K562 (cell line): ENCODE measurements around the gene PRR29. TPM values are rescaled to one million over a fixed set of nuclear protein-coding genes. Genes with fewer than 3 reads are reported as not detected.
A peak's percentile ranks its signal among the peaks of the same experiment; 100 is the strongest.

ENCODE experiments used
- ATAC-seq: fragments of 200-7000 bp; cut with Tn5 transposase; 3 replicates; pipeline ENCODE4 v1.9.1; 2020; ENCODE audit warnings: moderate library complexity
- BruUV-seq: library from RNA; stranded (reverse); fragments of 400-500 nt; replicated peaks from 2 replicates; lab custom pipeline; 2021; lab: Mats Ljungman, UMichigan
- CTCF ChIA-PET: fragments of 300-600 bp; formaldehyde crosslinking; extraction: SDS; loops from one replicate; lab custom pipeline; 2021; ENCODE audit warnings: low intra/inter-chr PET ratio; lab: Yijun Ruan, JAX
- POLR2A ChIA-PET: fragments of 300-600, 350-650 bp; sonication (Branson Sonifier 250); formaldehyde crosslinking; extraction: SDS; loops from one replicate; lab custom pipeline; 2021; ENCODE audit warnings: antibody characterized with exemption, inconsistent platforms; lab: Yijun Ruan, JAX
- DNase-seq, 4 experiments: peaks; one replicate each; pipeline versions ENCODE4 v3.0.0 to v3.0.0-alpha.2; 2011 to 2018; ENCODE audit warnings: low spot score in 3 of 4, mixed read lengths in 3 of 4; ENCODE audit errors: extremely low read depth in 1 of 4
- FAIRE-seq: peaks from 2 replicates; lab custom pipeline; 2011; peaks lifted over from hg19 to GRCh38; lab: Jason Lieb, UNC
- H2AFZ ChIP-seq: 2 replicates; pipeline ENCODE4 v1.6.0; 2011; ENCODE audit warnings: low read depth, low read length, control low read depth, inconsistent platforms
- H3K27ac ChIP-seq: fragments of 200-600 bp; 3 replicates; pipeline ENCODE4 v1.8.0; 2011; ENCODE audit warnings: low read depth, mild to moderate bottlenecking, control low read depth, inconsistent platforms, low read length, moderate library complexity, mixed read lengths; ENCODE audit errors: extremely low read depth
- H3K27me3 ChIP-seq, 2 experiments: fragments of 300-600 bp in 1 of 2; 2 replicates in 1 of 2; 3 replicates in 1 of 2; pipeline versions ENCODE4 v1.6.0 to v1.8.0; 2011; ENCODE audit warnings: inconsistent platforms in 2 of 2, low read length in 2 of 2, mild to moderate bottlenecking in 1 of 2, mixed read lengths in 1 of 2, moderate library complexity in 1 of 2; ENCODE audit not compliant: control insufficient read depth in 2 of 2, insufficient read depth in 2 of 2
- H3K36me3 ChIP-seq: fragments of 300-600 bp; 3 replicates; pipeline ENCODE4 v1.8.0; 2011; ENCODE audit warnings: mild to moderate bottlenecking, low read length, inconsistent platforms; ENCODE audit not compliant: control insufficient read depth, insufficient read depth
- H3K4me1 ChIP-seq, 2 experiments: fragments of 200-600 bp in 1 of 2; replicated peaks in 1 of 2; 2 replicates in 1 of 2; 3 replicates in 1 of 2; pipeline versions ENCODE4 v1.5.1 to v1.8.0; 2011; ENCODE audit warnings: inconsistent platforms in 2 of 2, low read length in 2 of 2, mild to moderate bottlenecking in 1 of 2, mixed read lengths in 1 of 2, moderate library complexity in 1 of 2; ENCODE audit not compliant: control insufficient read depth in 2 of 2, insufficient read depth in 2 of 2
- H3K4me2 ChIP-seq: 2 replicates; pipeline ENCODE4 v1.6.1; 2011; ENCODE audit warnings: low read length, control low read depth, inconsistent platforms, mixed read lengths; ENCODE audit not compliant: insufficient read depth
- H3K4me3 ChIP-seq: fragments of 200-600 bp; sonication (generic), shearing (Covaris generic); 2 replicates; pipeline ENCODE4 v1.5.1; 2016; ENCODE audit warnings: control low read depth, inconsistent platforms
- H3K79me2 ChIP-seq: fragments of 200-600 bp; 3 replicates; pipeline ENCODE4 v1.8.0; 2011; ENCODE audit warnings: low read length, inconsistent platforms; ENCODE audit not compliant: control insufficient read depth, insufficient read depth
- H3K9ac ChIP-seq, 2 experiments: 2 replicates each; pipeline versions ENCODE4 v1.6.0 to v1.6.1; 2011; ENCODE audit warnings: low read depth in 2 of 2, low read length in 2 of 2, control low read depth in 1 of 2, inconsistent platforms in 1 of 2, mild to moderate bottlenecking in 1 of 2, mixed read lengths in 1 of 2; ENCODE audit not compliant: insufficient read depth in 1 of 2
- H3K9me1 ChIP-seq: one replicate; pipeline ENCODE4 v1.6.0; 2011; ENCODE audit warnings: inconsistent platforms, mild to moderate bottlenecking, low read length, moderate library complexity; ENCODE audit not compliant: control insufficient read depth, insufficient read depth
- H3K9me3 ChIP-seq: replicated peaks from 2 replicates; pipeline ENCODE4 v1.5.1; 2011; ENCODE audit warnings: low read depth, low read length, inconsistent platforms; ENCODE audit not compliant: control insufficient read depth, insufficient read depth
- H4K20me1 ChIP-seq: replicated peaks from 2 replicates; pipeline ENCODE4 v1.6.1; 2011; ENCODE audit warnings: low read length, inconsistent platforms, mixed read lengths; ENCODE audit not compliant: control insufficient read depth, insufficient read depth
- FOSL1 ChIP-seq: fragments of 200-800 bp; sonication (Bioruptor generic); conservative IDR thresholded peaks from 2 replicates; pipeline ENCODE4 v1.6.1; 2016; ENCODE audit warnings: missing genetic modification characterization, missing compliant biosample characterization
- FOXA3 ChIP-seq, 2 experiments: fragments of 450-650 bp in 1 of 2; sonication (generic) in 1 of 2; formaldehyde crosslinking; IDR thresholded peaks in 1 of 2; conservative IDR thresholded peaks in 1 of 2; 2 replicates each; pipeline versions ENCODE4 v1.4.0 to v1.8.0; 2020 to 2022; ENCODE audit warnings: mild to moderate bottlenecking in 2 of 2, missing genetic modification reagents in 1 of 2
- PHB ChIP-seq: fragments of 250-450 bp; sonication (Bioruptor Pico); IDR thresholded peaks from 2 replicates; pipeline ENCODE4 v1.5.0; 2021
- RBM22 ChIP-seq: fragments of 200-400 bp; formaldehyde crosslinking; IDR thresholded peaks from 2 replicates; pipeline ENCODE4 v1.6.1; 2018; ENCODE audit warnings: low read length, low read depth; ENCODE audit not compliant: poor library complexity, severe bottlenecking
- RCOR1 ChIP-seq, 2 experiments: IDR thresholded peaks; 2 replicates each; pipeline ENCODE4 v1.6.1; 2012; ENCODE audit warnings: low read depth in 2 of 2, low read length in 2 of 2, borderline replicate concordance in 1 of 2, improper control_type of control experiment in 1 of 2
- SLC30A9 ChIP-seq: fragments of 250-450 bp; sonication (Bioruptor Pico); IDR thresholded peaks from 2 replicates; pipeline ENCODE4 v1.8.0; 2022; ENCODE audit warnings: mild to moderate bottlenecking, moderate library complexity
- ZBTB17 ChIP-seq: fragments of 450-650 bp; formaldehyde crosslinking; IDR thresholded peaks from 2 replicates; pipeline ENCODE4 v1.4.0; 2020; ENCODE audit warnings: mild to moderate bottlenecking
- ZNF174 ChIP-seq: fragments of 250-450 bp; sonication (Bioruptor Pico); IDR thresholded peaks from 2 replicates; pipeline ENCODE4 v1.4.0; 2020; ENCODE audit warnings: mild to moderate bottlenecking
- ZNF184 ChIP-seq: sonication (generic); formaldehyde crosslinking; IDR thresholded peaks from 2 replicates; pipeline ENCODE4 v1.5.0; 2020; ENCODE audit warnings: missing genetic modification reagents
- WGBS: fragments of 100-300 bp; shearing (Covaris generic); methylation state at CpG from one replicate; pipeline ENCODE4 v1.1.6; 2016; ENCODE audit warnings: low coverage, mixed read lengths; ENCODE audit not compliant: insufficient coverage; ENCODE audit errors: missing lambda C conversion rate; 5-methylcytosine and 5-hydroxymethylcytosine counted together
- in situ Hi-C: fragments of 300-500 bp; cut with MboI; formaldehyde crosslinking; loops from 4 replicates; pipeline ENCODE4 v1.15.0; 2018; ENCODE audit warnings: inconsistent platforms, mixed read lengths
- intact Hi-C: fragments of 100-400 bp; cut with micrococcal nuclease; formaldehyde crosslinking; loops from 2 replicates; pipeline ENCODE4 v1.14.2; 2022
- polyA plus RNA-seq, 8 experiments: library from polyadenylated mRNA; depleted of rRNA in 4 of 8; stranded (reverse) in 5 of 8; unstranded in 3 of 8; fragments of >200 nt; fragmentation: Nextera tagmentation in 2 of 8; fragmentation: Illumina TruSeq in 1 of 8; extraction: Ambion mirVana in 2 of 8; extraction: Trizol in 1 of 8; gene quantifications; 2 replicates each; pipeline versions ENCODE4 v1.2.1 to v1.2.3, GENCODE V29; 2011 to 2014; ENCODE audit warnings: inconsistent platforms in 1 of 8, missing spikeins in 1 of 8
- total RNA-seq, 7 experiments: library from RNA; depleted of rRNA in 6 of 7; stranded (reverse); fragments of >200 nt in 6 of 7; fragmentation: Illumina TruSeq in 2 of 7; extraction: Trizol in 2 of 7; gene quantifications; 2 replicates each; pipeline versions ENCODE4 v1.2.1 to v1.2.3, GENCODE V29; 2011 to 2021; ENCODE audit warnings: low replicate concordance in 1 of 7
- TF ChIP-seq, protein P1 (sequence below): fragments of 250-450 bp; sonication (Bioruptor Pico); IDR thresholded peaks from 2 replicates; pipeline ENCODE4 v1.8.0; 2022; ENCODE audit warnings: inconsistent platforms, mild to moderate bottlenecking, moderate library complexity, borderline replicate concordance
- TF ChIP-seq, protein P2 (sequence below), 2 experiments: fragments of 200-800 bp in 1 of 2; sonication (Bioruptor generic) in 1 of 2; sonication (generic) in 1 of 2; formaldehyde crosslinking in 1 of 2; IDR thresholded peaks in 1 of 2; conservative IDR thresholded peaks in 1 of 2; 2 replicates each; pipeline versions ENCODE4 v1.5.0 to v1.6.1; 2016 to 2020; ENCODE audit warnings: missing compliant biosample characterization in 1 of 2, missing genetic modification characterization in 1 of 2, missing genetic modification reagents in 1 of 2
- TF ChIP-seq, protein P3 (sequence below): IDR thresholded peaks from 2 replicates; pipeline ENCODE4 v1.6.1; 2011; ENCODE audit warnings: borderline replicate concordance, low read depth, mild to moderate bottlenecking, moderate library complexity, low read length; ENCODE audit not compliant: insufficient read depth, poor library complexity, severe bottlenecking
- TF ChIP-seq, protein P4 (sequence below): fragments of 450-650 bp; IDR thresholded peaks from one replicate; pipeline ENCODE4 v1.6.1; 2018; ENCODE audit warnings: mild to moderate bottlenecking, moderate library complexity; ENCODE audit not compliant: partially characterized antibody

PRR29 gene
- total and polyA plus RNA-seq, 9 of the 15 experiments (the other 6 are each of a cell fraction or from before 2014, with no cell fraction given) = 0.08 to 0.58 (median 0.15) TPM; not detected in 5

DNA sequence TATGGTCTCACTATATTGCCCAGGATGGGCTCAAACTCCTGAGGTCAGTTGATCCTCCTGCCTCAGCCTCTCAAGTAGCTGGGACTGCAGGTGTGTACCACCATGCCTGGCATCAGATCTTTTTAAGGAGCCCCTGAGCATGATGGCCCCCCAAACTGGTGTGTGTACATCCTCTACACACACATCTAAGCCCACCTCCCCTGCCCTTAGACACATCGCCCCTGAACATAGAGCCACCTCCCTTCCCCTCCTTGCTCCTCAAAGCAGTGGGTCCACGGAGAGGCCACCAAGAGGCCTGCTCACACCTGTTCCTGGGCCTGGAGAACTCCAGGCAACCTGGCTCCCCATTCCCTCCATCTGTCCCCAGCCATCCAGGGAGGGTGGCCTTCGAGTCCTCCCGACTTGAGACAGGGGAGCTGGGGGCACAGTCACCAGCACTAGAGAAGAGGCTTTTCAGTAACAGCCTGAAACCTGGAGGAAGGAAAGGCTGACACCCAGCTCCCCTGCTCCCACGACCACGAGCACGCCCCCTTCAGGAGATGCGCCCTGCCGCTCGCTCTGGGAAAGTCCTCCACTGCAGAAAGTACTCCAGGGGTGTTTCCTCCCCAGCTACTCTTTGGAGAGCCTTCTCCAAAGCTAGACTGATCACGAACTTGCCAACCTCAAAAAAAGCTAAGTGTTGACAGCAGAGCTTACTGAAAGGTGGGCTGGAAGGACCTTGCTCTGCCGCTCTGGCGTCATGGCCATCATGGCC is 12.6 kb upstream of the PRR29 start:
- ChIA-PET CTCF (no interaction called here), POLR2A (interaction anchor here (0.6 to 1.3 kb wide), 4 partner anchors 9 to 20 kb away, joined by 3 to 4 read pairs (median 3); no protein-coding TSS in a partner anchor)
- Histone ChIP-seq H3K9me1 (no peaks in the 10 kb centered on the region), H3K36me3 (no peaks in the 10 kb centered on the region), H3K9ac (0 out of 4 replicates have a peak overlapping the region, but pooled peaks of 1 of the 2 experiments have one; percentile 50), H3K9me3 (no peaks in the 10 kb centered on the region; the same call in none of the 2 replicates), H3K27me3 (peaks cover 0 to 10% of the 10 kb centered on the region in 2 experiments; a peak in 2 of 5 replicates), H3K27ac (no peak overlapping the region), H3K4me1 (peaks cover 7 to 34% of the 10 kb centered on the region in 2 experiments), H3K4me2 (no peak overlapping the region), H3K4me3 (no peak overlapping the region), H4K20me1 (no peaks in the 10 kb centered on the region), H3K79me2 (no peaks in the 10 kb centered on the region), H2AFZ (peak overlapping the region; percentile 74)
- in situ Hi-C loops = no loop called here
- FAIRE-seq (peak; percentile 48), ATAC-seq (peak; percentile 60), DNase-seq (peak in 3 of 4 experiments; percentile 26 to 35 (median 27))
- no TSS peak for BruUV-seq
- intact Hi-C loops = loop anchor here (1.0 kb wide), 1 partner anchor 66 kb away; no protein-coding TSS in a partner anchor
- 38% methylated on average over 13 of the region's 13 CpGs for WGBS
- TF ChIP-seq FOXA3 (CRISPR knock-in tag; conservative IDR thresholded peaks at IDR 0.05 in 1 of 2, IDR thresholded peaks at IDR 0.05 in 1 of 2) = no peak
- TF ChIP-seq PHB (CRISPR knock-in tag) = no peak
- TF ChIP-seq, protein P1, sequence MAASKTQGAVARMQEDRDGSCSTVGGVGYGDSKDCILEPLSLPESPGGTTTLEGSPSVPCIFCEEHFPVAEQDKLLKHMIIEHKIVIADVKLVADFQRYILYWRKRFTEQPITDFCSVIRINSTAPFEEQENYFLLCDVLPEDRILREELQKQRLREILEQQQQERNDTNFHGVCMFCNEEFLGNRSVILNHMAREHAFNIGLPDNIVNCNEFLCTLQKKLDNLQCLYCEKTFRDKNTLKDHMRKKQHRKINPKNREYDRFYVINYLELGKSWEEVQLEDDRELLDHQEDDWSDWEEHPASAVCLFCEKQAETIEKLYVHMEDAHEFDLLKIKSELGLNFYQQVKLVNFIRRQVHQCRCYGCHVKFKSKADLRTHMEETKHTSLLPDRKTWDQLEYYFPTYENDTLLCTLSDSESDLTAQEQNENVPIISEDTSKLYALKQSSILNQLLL (CRISPR knock-in tag) = no peak
- TF ChIP-seq, protein P2, sequence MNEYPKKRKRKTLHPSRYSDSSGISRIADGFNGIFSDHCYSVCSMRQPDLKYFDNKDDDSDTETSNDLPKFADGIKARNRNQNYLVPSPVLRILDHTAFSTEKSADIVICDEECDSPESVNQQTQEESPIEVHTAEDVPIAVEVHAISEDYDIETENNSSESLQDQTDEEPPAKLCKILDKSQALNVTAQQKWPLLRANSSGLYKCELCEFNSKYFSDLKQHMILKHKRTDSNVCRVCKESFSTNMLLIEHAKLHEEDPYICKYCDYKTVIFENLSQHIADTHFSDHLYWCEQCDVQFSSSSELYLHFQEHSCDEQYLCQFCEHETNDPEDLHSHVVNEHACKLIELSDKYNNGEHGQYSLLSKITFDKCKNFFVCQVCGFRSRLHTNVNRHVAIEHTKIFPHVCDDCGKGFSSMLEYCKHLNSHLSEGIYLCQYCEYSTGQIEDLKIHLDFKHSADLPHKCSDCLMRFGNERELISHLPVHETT (CRISPR knock-in tag; conservative IDR thresholded peaks at IDR 0.05 in 1 of 2, IDR thresholded peaks at IDR 0.05 in 1 of 2) = no peak
- no peak for TF ChIP-seq RCOR1 (IDR thresholded peaks at IDR 0.05; ENCODE audit: borderline replicate concordance in 1 of 2, low read depth in 2 of 2, low read length in 2 of 2)
- TF ChIP-seq ZBTB17 = no peak
- no peak for TF ChIP-seq RBM22
- TF ChIP-seq ZNF184 (CRISPR knock-in tag) = no peak
- peak; percentile 86 for TF ChIP-seq FOSL1 (tag)
- TF ChIP-seq SLC30A9 (CRISPR knock-in tag) = no peak
- TF ChIP-seq, protein P3, sequence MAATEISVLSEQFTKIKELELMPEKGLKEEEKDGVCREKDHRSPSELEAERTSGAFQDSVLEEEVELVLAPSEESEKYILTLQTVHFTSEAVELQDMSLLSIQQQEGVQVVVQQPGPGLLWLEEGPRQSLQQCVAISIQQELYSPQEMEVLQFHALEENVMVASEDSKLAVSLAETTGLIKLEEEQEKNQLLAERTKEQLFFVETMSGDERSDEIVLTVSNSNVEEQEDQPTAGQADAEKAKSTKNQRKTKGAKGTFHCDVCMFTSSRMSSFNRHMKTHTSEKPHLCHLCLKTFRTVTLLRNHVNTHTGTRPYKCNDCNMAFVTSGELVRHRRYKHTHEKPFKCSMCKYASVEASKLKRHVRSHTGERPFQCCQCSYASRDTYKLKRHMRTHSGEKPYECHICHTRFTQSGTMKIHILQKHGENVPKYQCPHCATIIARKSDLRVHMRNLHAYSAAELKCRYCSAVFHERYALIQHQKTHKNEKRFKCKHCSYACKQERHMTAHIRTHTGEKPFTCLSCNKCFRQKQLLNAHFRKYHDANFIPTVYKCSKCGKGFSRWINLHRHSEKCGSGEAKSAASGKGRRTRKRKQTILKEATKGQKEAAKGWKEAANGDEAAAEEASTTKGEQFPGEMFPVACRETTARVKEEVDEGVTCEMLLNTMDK = peak; percentile 60
- TF ChIP-seq, protein P4, sequence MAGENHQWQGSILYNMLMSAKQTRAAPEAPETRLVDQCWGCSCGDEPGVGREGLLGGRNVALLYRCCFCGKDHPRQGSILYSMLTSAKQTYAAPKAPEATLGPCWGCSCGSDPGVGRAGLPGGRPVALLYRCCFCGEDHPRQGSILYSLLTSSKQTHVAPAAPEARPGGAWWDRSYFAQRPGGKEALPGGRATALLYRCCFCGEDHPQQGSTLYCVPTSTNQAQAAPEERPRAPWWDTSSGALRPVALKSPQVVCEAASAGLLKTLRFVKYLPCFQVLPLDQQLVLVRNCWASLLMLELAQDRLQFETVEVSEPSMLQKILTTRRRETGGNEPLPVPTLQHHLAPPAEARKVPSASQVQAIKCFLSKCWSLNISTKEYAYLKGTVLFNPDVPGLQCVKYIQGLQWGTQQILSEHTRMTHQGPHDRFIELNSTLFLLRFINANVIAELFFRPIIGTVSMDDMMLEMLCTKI = no peak
- TF ChIP-seq ZNF174 (CRISPR knock-in tag) = no peak
